ENCODE data around the gene HAVCR1. TPM values are rescaled to one million over a fixed set of nuclear protein-coding genes. Genes with fewer than 3 reads are reported as not detected.

Gene HAVCR1
- total and polyA plus RNA-seq, 2 of the 13 experiments (the other 11 are each of a cell fraction or from before 2014, with no cell fraction given), result 0.93 to 12.3 TPM

DNA sequence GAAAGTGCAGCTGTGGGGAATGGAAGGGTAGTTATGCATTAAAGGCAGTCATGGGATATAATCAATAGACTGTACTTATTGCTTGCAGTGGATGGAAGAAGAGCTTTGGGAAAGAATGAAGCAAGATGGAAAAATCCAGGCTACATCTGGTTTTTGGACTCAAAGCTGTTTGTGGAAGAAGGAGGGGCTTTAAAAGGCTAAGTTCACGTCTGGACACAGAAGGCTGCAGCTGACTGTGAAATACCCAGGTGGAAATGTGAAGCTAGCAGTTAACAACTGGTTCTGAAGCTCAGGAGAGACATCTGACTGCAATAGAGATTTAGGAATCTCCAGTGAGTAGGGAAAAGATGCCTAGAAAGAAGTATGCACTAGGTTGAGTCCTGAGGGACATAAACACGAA is 52.7 kb downstream of the HAVCR1 start:
- H3K4me2 ChIP-seq (ENCODE audit: low read depth, low read length), result peak overlapping the region; percentile 15; the same call in 1 of the 2 replicates
- ChIA-PET POLR2A (interaction anchor here (1.5 kb wide), 1 partner anchor 11 kb away, joined by 4 read pairs; no protein-coding TSS in a partner anchor), CTCF (ENCODE audit: low intra/inter-chr PET ratio, low total read pairs) (no interaction called here)
- no peaks in the 10 kb centered on the region for H3K9me3 ChIP-seq (ENCODE audit: low read length)
- ATAC-seq, result peak; percentile 80
- no peaks in the 10 kb centered on the region for H3K36me3 ChIP-seq (replicated peaks in 1 of 2; ENCODE audit: control insufficient read depth in 1 of 2, insufficient read depth in 2 of 2, low read length in 2 of 2)
- H3K9ac ChIP-seq (ENCODE audit: insufficient read depth, low read depth, low read length), result no peak overlapping the region
- no peak overlapping the region for H2AFZ ChIP-seq (ENCODE audit: low read length)
- no peaks in the 10 kb centered on the region for H4K20me1 ChIP-seq (ENCODE audit: insufficient read depth, low read length)
- DNase-seq (ENCODE audit: low spot score), result no peak
- no TSS peak for BruUV-seq (replicated peaks)
- TF ChIP-seq GATAD1 (CRISPR knock-in tag; IDR thresholded peaks at IDR 0.05) (no peak), ZNF766 (CRISPR knock-in tag; IDR thresholded peaks at IDR 0.05; ENCODE audit: borderline replicate concordance) (no peak), TBP (CRISPR knock-in tag; IDR thresholded peaks at IDR 0.05) (no peak), TOE1 (CRISPR knock-in tag; IDR thresholded peaks at IDR 0.05) (no peak), ZBTB38 (CRISPR knock-in tag; IDR thresholded peaks at IDR 0.05) (no peak), KDM1A (CRISPR knock-in tag; IDR thresholded peaks at IDR 0.05) (no peak), ZNF292 (CRISPR knock-in tag; IDR thresholded peaks at IDR 0.05; ENCODE audit: borderline replicate concordance, low read depth) (0 out of 2 replicates have a peak, but pooled peaks have one; percentile 60)
- TF ChIP-seq, protein P1, sequence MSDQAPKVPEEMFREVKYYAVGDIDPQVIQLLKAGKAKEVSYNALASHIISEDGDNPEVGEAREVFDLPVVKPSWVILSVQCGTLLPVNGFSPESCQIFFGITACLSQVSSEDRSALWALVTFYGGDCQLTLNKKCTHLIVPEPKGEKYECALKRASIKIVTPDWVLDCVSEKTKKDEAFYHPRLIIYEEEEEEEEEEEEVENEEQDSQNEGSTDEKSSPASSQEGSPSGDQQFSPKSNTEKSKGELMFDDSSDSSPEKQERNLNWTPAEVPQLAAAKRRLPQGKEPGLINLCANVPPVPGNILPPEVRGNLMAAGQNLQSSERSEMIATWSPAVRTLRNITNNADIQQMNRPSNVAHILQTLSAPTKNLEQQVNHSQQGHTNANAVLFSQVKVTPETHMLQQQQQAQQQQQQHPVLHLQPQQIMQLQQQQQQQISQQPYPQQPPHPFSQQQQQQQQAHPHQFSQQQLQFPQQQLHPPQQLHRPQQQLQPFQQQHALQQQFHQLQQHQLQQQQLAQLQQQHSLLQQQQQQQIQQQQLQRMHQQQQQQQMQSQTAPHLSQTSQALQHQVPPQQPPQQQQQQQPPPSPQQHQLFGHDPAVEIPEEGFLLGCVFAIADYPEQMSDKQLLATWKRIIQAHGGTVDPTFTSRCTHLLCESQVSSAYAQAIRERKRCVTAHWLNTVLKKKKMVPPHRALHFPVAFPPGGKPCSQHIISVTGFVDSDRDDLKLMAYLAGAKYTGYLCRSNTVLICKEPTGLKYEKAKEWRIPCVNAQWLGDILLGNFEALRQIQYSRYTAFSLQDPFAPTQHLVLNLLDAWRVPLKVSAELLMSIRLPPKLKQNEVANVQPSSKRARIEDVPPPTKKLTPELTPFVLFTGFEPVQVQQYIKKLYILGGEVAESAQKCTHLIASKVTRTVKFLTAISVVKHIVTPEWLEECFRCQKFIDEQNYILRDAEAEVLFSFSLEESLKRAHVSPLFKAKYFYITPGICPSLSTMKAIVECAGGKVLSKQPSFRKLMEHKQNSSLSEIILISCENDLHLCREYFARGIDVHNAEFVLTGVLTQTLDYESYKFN (CRISPR knock-in tag; conservative IDR thresholded peaks at IDR 0.05), result 0 out of 2 replicates have a peak, but pooled peaks have one; percentile 2
- no peak overlapping the region for H3K27ac ChIP-seq (ENCODE audit: extremely low read length, insufficient read depth, low read length)
- 36% methylated on average over 2 of the region's 2 CpGs for WGBS (ENCODE audit: low lambda C conversion rate)
- H3K4me1 ChIP-seq (ENCODE audit: insufficient read depth, low read length), result peaks cover 19% of the 10 kb centered on the region
- intact Hi-C loops (cut with micrococcal nuclease; ENCODE audit: unreplicated experiment) (no loop called here), in situ Hi-C loops (cut with HindIII; ENCODE audit: extremely low pct_ligation_motif_present, low pct_unique_long_range_greater_than_20kb) (no loop called here)
- no peak overlapping the region for H3K4me3 ChIP-seq (replicated peaks in 1 of 3; ENCODE audit: insufficient read depth in 1 of 3, low read depth in 2 of 3, low read length in 3 of 3)
- no peaks in the 10 kb centered on the region for H3K27me3 ChIP-seq (ENCODE audit: control insufficient read depth in 1 of 2, insufficient read depth in 2 of 2, low read length in 2 of 2)
- FAIRE-seq, result no peak
- no peaks in the 10 kb centered on the region for H3K79me2 ChIP-seq (ENCODE audit: insufficient read depth, low read length)
